ENCODE results near the gene HNRNPCL2. TPM values are rescaled to one million over a fixed set of nuclear protein-coding genes. Genes with fewer than 3 reads are reported as not detected.
"Not testable (repeated sequence)": the region's sequence is repeated elsewhere in the genome, so short reads cannot be mapped to it uniquely, and the experiment has no call there.

The HNRNPCL2 gene
- total RNA-seq (2021): not detected in 2 replicates
- long read RNA-seq: 0 reads

DNA sequence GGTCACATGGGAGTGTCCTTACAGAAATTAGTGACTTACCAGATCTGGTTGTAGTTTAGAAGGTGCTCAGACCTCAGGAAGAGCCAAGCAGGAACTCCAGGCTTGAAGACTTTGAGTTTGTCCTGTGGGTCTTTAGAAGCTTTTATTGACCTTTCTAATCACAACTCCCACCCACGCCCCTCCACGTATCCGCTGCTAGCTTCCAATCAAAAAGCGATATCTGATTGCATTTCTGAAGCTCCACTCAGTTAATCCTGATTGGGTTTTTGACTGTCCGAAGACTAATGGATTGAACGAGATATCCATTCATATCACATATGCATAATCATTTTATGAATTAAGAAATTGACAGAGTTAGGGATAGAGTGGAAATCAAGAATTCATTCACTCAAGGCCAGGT, at the start of gene HNRNPCL2:
Gene HNRNPCL2 (minus strand): TSS at position 101 of the 400 bp plus-strand sequence. CDS start 454 bp downstream, outside the sequence.
- not testable (repeated sequence) for H4K91ac ChIP-seq (ENCODE audit: insufficient read length, low read depth, low read length); H3K27me3 Mint-ChIP-seq (ENCODE audit: low read depth); H3K56ac ChIP-seq (ENCODE audit: insufficient read length, low read depth, low read length); H3K79me2 ChIP-seq (ENCODE audit: insufficient read depth, low read length); H2BK12ac ChIP-seq (ENCODE audit: insufficient read length, low read depth, low read length); H3K4me2 ChIP-seq (ENCODE audit: insufficient read depth, insufficient read length, low read length); H2BK15ac ChIP-seq (ENCODE audit: low read depth, low read length); H3K4me1 Mint-ChIP-seq; H2AFZ ChIP-seq (ENCODE audit: low read length); DNase-seq; H3T11ph ChIP-seq (ENCODE audit: low read length); H3K4me1 ChIP-seq (ENCODE audit: insufficient read depth, low read length); H3K27ac ChIP-seq (ENCODE audit: insufficient read length, low read depth, low read length); H2AK5ac ChIP-seq (ENCODE audit: insufficient read length, low read length); H3K79me1 ChIP-seq (ENCODE audit: insufficient read depth, low read depth, low read length, poor library complexity, severe bottlenecking); H4K5ac ChIP-seq (ENCODE audit: insufficient read length, low read depth, low read length); H3K18ac ChIP-seq (ENCODE audit: insufficient read length, low read depth, low read length); H3K4ac ChIP-seq (ENCODE audit: low read depth, low read length); H2BK20ac ChIP-seq (ENCODE audit: low read depth, low read length, poor library complexity, severe bottlenecking); H4K20me1 ChIP-seq (ENCODE audit: control insufficient read depth, insufficient read depth, insufficient read length); H3K23ac ChIP-seq (ENCODE audit: insufficient read length, low read depth, low read length); H3K14ac ChIP-seq (ENCODE audit: insufficient read depth, low read length); H3K27me3 ChIP-seq (ENCODE audit: insufficient read depth, low read length); H4K8ac ChIP-seq (replicated peaks; ENCODE audit: insufficient read length, low read depth, low read length); H3K27ac Mint-ChIP-seq; H2BK120ac ChIP-seq (ENCODE audit: low read depth, low read length, poor library complexity, severe bottlenecking); H3K4me3 Mint-ChIP-seq; H2BK5ac ChIP-seq (ENCODE audit: insufficient read length, low read length); H3K9ac ChIP-seq (ENCODE audit: extremely low read depth, insufficient read length, low read length); H3K23me2 ChIP-seq (ENCODE audit: insufficient read length, low read depth, low read length, poor library complexity, severe bottlenecking)
- no CpG with 5 or more reads among the region's 6 CpGs for WGBS (ENCODE audit: extremely low coverage, insufficient read length, low lambda C conversion rate)
- Mint-ChIP-seq H3K9me3 (peaks cover 88 to 98% of the 10 kb centered on the region in 2 experiments), H3K36me3 (ENCODE audit: insufficient read depth in 1 of 3, low read depth in 3 of 3) (peaks cover 0 to 28% (median 7%) of the 10 kb centered on the region in 3 experiments; a peak in 4 of 7 replicates)
- peaks cover 61% of the 10 kb centered on the region for H3K9me3 ChIP-seq (ENCODE audit: control insufficient read depth, low read depth, low read length)

GRCh38 chr1:13165531-13165930, 48.9 kb upstream of the HNRNPCL2 start, which contains the start of gene HNRNPCL4:
HNRNPCL4 (minus strand) TSS chr1:13165631; CDS start chr1:13165467, 164 bp downstream.
- not testable (repeated sequence) for H3K4me1 ChIP-seq (ENCODE audit: insufficient read depth, low read length); H3K4me1 Mint-ChIP-seq; H3K27me3 Mint-ChIP-seq (ENCODE audit: low read depth); H3K9me3 Mint-ChIP-seq; H2AK5ac ChIP-seq (ENCODE audit: insufficient read length, low read length); H3K27ac Mint-ChIP-seq; DNase-seq; H3K4me2 ChIP-seq (ENCODE audit: insufficient read depth, insufficient read length, low read length); H4K91ac ChIP-seq (ENCODE audit: insufficient read length, low read depth, low read length); H3K4ac ChIP-seq (ENCODE audit: low read depth, low read length); H3K18ac ChIP-seq (ENCODE audit: insufficient read length, low read depth, low read length); H3K56ac ChIP-seq (ENCODE audit: insufficient read length, low read depth, low read length); H3T11ph ChIP-seq (ENCODE audit: low read length); H2BK5ac ChIP-seq (ENCODE audit: insufficient read length, low read length); H3K27me3 ChIP-seq (ENCODE audit: insufficient read depth, low read length); H3K9me3 ChIP-seq (ENCODE audit: control insufficient read depth, low read depth, low read length); H3K79me1 ChIP-seq (ENCODE audit: insufficient read depth, low read depth, low read length, poor library complexity, severe bottlenecking); H3K27ac ChIP-seq (ENCODE audit: insufficient read length, low read depth, low read length); H3K79me2 ChIP-seq (ENCODE audit: insufficient read depth, low read length); H2BK12ac ChIP-seq (ENCODE audit: insufficient read length, low read depth, low read length); H3K9ac ChIP-seq (ENCODE audit: extremely low read depth, insufficient read length, low read length); H3K14ac ChIP-seq (ENCODE audit: insufficient read depth, low read length); H2BK15ac ChIP-seq (ENCODE audit: low read depth, low read length); H3K23ac ChIP-seq (ENCODE audit: insufficient read length, low read depth, low read length); H4K8ac ChIP-seq (replicated peaks; ENCODE audit: insufficient read length, low read depth, low read length); H2AFZ ChIP-seq (ENCODE audit: low read length); H2BK20ac ChIP-seq (ENCODE audit: low read depth, low read length, poor library complexity, severe bottlenecking); H4K20me1 ChIP-seq (ENCODE audit: control insufficient read depth, insufficient read depth, insufficient read length); H2BK120ac ChIP-seq (ENCODE audit: low read depth, low read length, poor library complexity, severe bottlenecking); H4K5ac ChIP-seq (ENCODE audit: insufficient read length, low read depth, low read length); H3K23me2 ChIP-seq (ENCODE audit: insufficient read length, low read depth, low read length, poor library complexity, severe bottlenecking); H3K36me3 Mint-ChIP-seq (ENCODE audit: insufficient read depth in 1 of 3, low read depth in 3 of 3); H3K4me3 Mint-ChIP-seq
- WGBS (ENCODE audit: extremely low coverage, insufficient read length, low lambda C conversion rate): no CpG with 5 or more reads among the region's 8 CpGs
